ENCODE measurements around the gene NF2.
A peak's percentile ranks its signal among the peaks of the same experiment; 100 is the strongest.
"Not testable (repeated sequence)": the region's sequence is repeated elsewhere in the genome, so short reads cannot be mapped to it uniquely, and the experiment has no call there.

Gene NF2

GRCh38 chr22:29603358-29604075 is at the start of gene NF2:
NF2 (plus strand) TSS chr22:29603633; CDS start chr22:29603999, 366 bp downstream.
- DNase-seq (ENCODE audit: low spot score): peak; percentile 99

- DNase-seq (ENCODE audit: low spot score): no peak
Measured at GRCh38 chr22:29555065-29555644, 48.3 kb upstream of the NF2 start.

- no peak for DNase-seq (ENCODE audit: low spot score)
Measured at GRCh38 chr22:29559030-29559429, 44.4 kb upstream of the NF2 start.

GRCh38 chr22:29559853-29560252 is 43.6 kb upstream of the NF2 start:
- no peak for DNase-seq (ENCODE audit: low spot score)

GRCh38 chr22:29563652-29564460 is 39.6 kb upstream of the NF2 start:
- DNase-seq (ENCODE audit: low spot score): no peak

- not testable (repeated sequence) for DNase-seq (ENCODE audit: low spot score)
Measured at GRCh38 chr22:29566513-29566912, 36.9 kb upstream of the NF2 start.

- DNase-seq (ENCODE audit: low spot score): no peak
Measured at GRCh38 chr22:29567338-29567737, 36.1 kb upstream of the NF2 start.

GRCh38 chr22:29569011-29569678 is 34.3 kb upstream of the NF2 start:
- no peak for DNase-seq (ENCODE audit: low spot score)

- DNase-seq (ENCODE audit: low spot score): no peak
Measured at GRCh38 chr22:29570456-29570855, 33.0 kb upstream of the NF2 start.

- DNase-seq (ENCODE audit: low spot score): no peak
Measured at GRCh38 chr22:29570912-29571549, 32.4 kb upstream of the NF2 start.

GRCh38 chr22:29574762-29575450 is 28.5 kb upstream of the NF2 start:
- no peak for DNase-seq (ENCODE audit: low spot score)

GRCh38 chr22:29578462-29579200 is 24.8 kb upstream of the NF2 start:
- DNase-seq (ENCODE audit: low spot score): no peak

GRCh38 chr22:29580200-29580810 is 23.1 kb upstream of the NF2 start:
- no peak for DNase-seq (ENCODE audit: low spot score)

GRCh38 chr22:29581799-29582198 is 21.6 kb upstream of the NF2 start:
- DNase-seq (ENCODE audit: low spot score): no peak

GRCh38 chr22:29584975-29585374 is 18.5 kb upstream of the NF2 start:
- no peak for DNase-seq (ENCODE audit: low spot score)

- not testable (repeated sequence) for DNase-seq (ENCODE audit: low spot score)
Measured at GRCh38 chr22:29586193-29586705, 17.2 kb upstream of the NF2 start.

- no peak for DNase-seq (ENCODE audit: low spot score)
Measured at GRCh38 chr22:29587938-29588699, 15.3 kb upstream of the NF2 start.

- no peak for DNase-seq (ENCODE audit: low spot score)
Measured at GRCh38 chr22:29593923-29594322, 9.5 kb upstream of the NF2 start.

GRCh38 chr22:29594447-29594846 is 9.0 kb upstream of the NF2 start:
- not testable (repeated sequence) for DNase-seq (ENCODE audit: low spot score)

Data from CD4-positive, alpha-beta T cell treated with Interleukin-6 at 100 ng/mL for 8 hours (primary cell).